HepG2 (cell line): ENCODE data around the gene CCT7. TPM values are rescaled to one million over a fixed set of nuclear protein-coding genes. Genes with fewer than 3 reads are reported as not detected.

Experiments
- HOXA9 ChIP-seq: sonication (generic); formaldehyde crosslinking; IDR thresholded peaks from 2 replicates; pipeline ENCODE4 v1.8.1; 2022; ENCODE audit warnings: missing genetic modification reagents, mild to moderate bottlenecking, moderate library complexity, borderline replicate concordance
- LRRFIP1 ChIP-seq: sonication (generic); formaldehyde crosslinking; conservative IDR thresholded peaks from 2 replicates; pipeline ENCODE4 v1.4.0; 2020; ENCODE audit warnings: missing genetic modification reagents
- NFRKB ChIP-seq: fragments of 450-650 bp; IDR thresholded peaks from 2 replicates; pipeline ENCODE4 v1.6.1; 2017
- NPAS2 ChIP-seq: sonication (generic); formaldehyde crosslinking; IDR thresholded peaks from 2 replicates; pipeline ENCODE4 v1.8.0; 2022; ENCODE audit warnings: mild to moderate bottlenecking, missing genetic modification reagents, borderline replicate concordance
- NR2F2 ChIP-seq: IDR thresholded peaks from 2 replicates; pipeline ENCODE4 v1.6.1; 2012; ENCODE audit warnings: low read depth, inconsistent platforms, borderline replicate concordance
- PAWR ChIP-seq: sonication (generic); formaldehyde crosslinking; IDR thresholded peaks from 2 replicates; pipeline ENCODE4 v1.4.0; 2020; ENCODE audit warnings: missing genetic modification reagents, mild to moderate bottlenecking, borderline replicate concordance
- POLR2AphosphoS5 ChIP-seq: IDR thresholded peaks from 2 replicates; pipeline ENCODE4 v1.6.1; 2012; ENCODE audit warnings: low read depth, low read length
- SALL2 ChIP-seq: sonication (generic); formaldehyde crosslinking; IDR thresholded peaks from 2 replicates; pipeline ENCODE4 v1.8.1; 2023; ENCODE audit warnings: mild to moderate bottlenecking, missing genetic modification reagents, inconsistent platforms
- SSRP1 ChIP-seq: IDR thresholded peaks from 2 replicates; pipeline ENCODE4 v1.6.1; 2016; ENCODE audit warnings: control low read depth
- TBL1XR1 ChIP-seq: fragments of 150-350 bp; IDR thresholded peaks from 2 replicates; pipeline ENCODE4 v1.6.1; 2014; ENCODE audit warnings: borderline replicate concordance, low read length; ENCODE audit not compliant: partially characterized antibody
- ZBTB38 ChIP-seq: sonication (generic); formaldehyde crosslinking; IDR thresholded peaks from 2 replicates; pipeline ENCODE4 v1.5.1; 2020; ENCODE audit warnings: mild to moderate bottlenecking, missing genetic modification reagents
- ZBTB44 ChIP-seq: sonication (generic); formaldehyde crosslinking; IDR thresholded peaks from 2 replicates; pipeline ENCODE4 v1.4.0; 2020; ENCODE audit warnings: missing genetic modification reagents
- ZFAT ChIP-seq: sonication (generic); formaldehyde crosslinking; conservative IDR thresholded peaks from 2 replicates; pipeline ENCODE4 v1.8.1; 2023; ENCODE audit warnings: missing genetic modification reagents, inconsistent platforms
- ZKSCAN1 ChIP-seq: fragments of 150-350 bp; IDR thresholded peaks from 2 replicates; pipeline ENCODE4 v1.6.1; 2014; ENCODE audit warnings: low read length
- ZNF12 ChIP-seq: sonication (generic); formaldehyde crosslinking; IDR thresholded peaks from 2 replicates; pipeline ENCODE4 v1.5.0; 2020; ENCODE audit warnings: missing genetic modification reagents
- ZNF138 ChIP-seq: sonication (generic); formaldehyde crosslinking; IDR thresholded peaks from 2 replicates; pipeline ENCODE4 v1.5.0; 2020; ENCODE audit warnings: mild to moderate bottlenecking, low read depth, missing genetic modification reagents
- ZNF274 ChIP-seq: sonication (generic); formaldehyde crosslinking; IDR thresholded peaks from 2 replicates; pipeline ENCODE4 v1.5.1; 2020; ENCODE audit warnings: mild to moderate bottlenecking, missing genetic modification reagents
- ZSCAN12 ChIP-seq: sonication (generic); formaldehyde crosslinking; IDR thresholded peaks from 2 replicates; pipeline ENCODE4 v1.9.0; 2021; ENCODE audit warnings: mild to moderate bottlenecking, missing genetic modification reagents
- polyA plus RNA-seq, 8 experiments: library from polyadenylated mRNA; depleted of rRNA in 3 of 8; stranded (reverse) in 7 of 8; unstranded in 1 of 8; fragments of >200 nt; fragmentation: Illumina TruSeq in 4 of 8; extraction: Trizol in 4 of 8; gene quantifications; 2 replicates each; pipeline versions ENCODE4 v1.2.1 to v1.2.3, GENCODE V29; 2011 to 2016; ENCODE audit warnings: low read depth in 4 of 8, missing spikeins in 1 of 8, mixed read lengths in 1 of 8; ENCODE audit not compliant: insufficient read depth in 1 of 8
- total RNA-seq, 5 experiments: library from RNA; depleted of rRNA; stranded (reverse); fragments of >200 nt; fragmentation: Illumina TruSeq; extraction: Trizol; gene quantifications; 2 replicates each; pipeline ENCODE4 v1.2.3, GENCODE V29; 2016; ENCODE audit warnings: low read depth in 1 of 5
- TF ChIP-seq, protein P1 (sequence below): sonication (generic); formaldehyde crosslinking; IDR thresholded peaks from 2 replicates; pipeline ENCODE4 v1.4.0; 2020; ENCODE audit warnings: missing genetic modification reagents, borderline replicate concordance
- TF ChIP-seq, protein P2 (sequence below): IDR thresholded peaks from 2 replicates; pipeline ENCODE4 v1.6.1; 2016; ENCODE audit warnings: low read depth, control low read depth
- TF ChIP-seq, protein P3 (sequence below): IDR thresholded peaks from 2 replicates; pipeline ENCODE4 v1.6.1; 2018; ENCODE audit warnings: missing genetic modification reagents
- TF ChIP-seq, protein P4 (sequence below): sonication (generic); formaldehyde crosslinking; IDR thresholded peaks from 2 replicates; pipeline ENCODE4 v1.5.0; 2020; ENCODE audit warnings: missing genetic modification reagents, mild to moderate bottlenecking, borderline replicate concordance

The CCT7 gene
- total and polyA plus RNA-seq, 2 of the 13 experiments (the other 11 are each of a cell fraction or from before 2014, with no cell fraction given) = 347 to 517 TPM

DNA sequence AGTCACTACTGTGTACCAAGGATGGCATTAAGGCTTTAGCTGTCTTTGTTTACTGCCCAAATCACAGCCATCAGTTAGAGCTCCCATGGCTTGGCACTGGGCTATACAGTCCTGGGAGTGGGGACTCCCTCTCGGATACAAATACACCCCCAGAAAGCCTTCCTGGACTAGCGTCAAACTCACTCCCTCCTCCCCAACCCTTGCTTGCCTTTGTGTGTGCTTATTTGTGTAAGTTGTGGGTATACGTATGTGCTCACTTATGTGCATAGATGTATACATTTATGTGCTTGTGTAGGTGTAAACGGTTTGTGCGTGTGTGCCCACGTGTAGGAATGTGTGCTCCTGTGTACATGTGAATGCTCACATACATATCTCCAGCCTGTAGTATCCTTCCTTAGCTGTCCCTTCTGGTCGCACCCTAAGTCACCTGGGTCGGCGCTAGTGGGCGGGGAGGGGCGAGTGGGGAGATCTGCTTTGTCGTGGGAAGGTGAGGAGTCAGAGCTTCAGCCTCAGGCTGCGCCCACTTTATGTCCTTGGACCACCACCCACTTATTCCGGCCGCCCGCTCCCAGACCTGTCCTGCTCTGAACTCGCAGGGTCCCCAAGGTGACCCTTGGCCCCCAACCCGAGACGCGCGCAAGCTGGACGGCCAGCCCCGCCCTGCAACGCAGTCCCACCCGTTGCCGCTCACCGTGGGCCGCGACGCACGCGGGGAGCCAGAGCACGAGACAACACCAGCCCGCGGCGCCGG is 1.5 kb upstream of the CCT7 start (continued):
- TF ChIP-seq, protein P1, sequence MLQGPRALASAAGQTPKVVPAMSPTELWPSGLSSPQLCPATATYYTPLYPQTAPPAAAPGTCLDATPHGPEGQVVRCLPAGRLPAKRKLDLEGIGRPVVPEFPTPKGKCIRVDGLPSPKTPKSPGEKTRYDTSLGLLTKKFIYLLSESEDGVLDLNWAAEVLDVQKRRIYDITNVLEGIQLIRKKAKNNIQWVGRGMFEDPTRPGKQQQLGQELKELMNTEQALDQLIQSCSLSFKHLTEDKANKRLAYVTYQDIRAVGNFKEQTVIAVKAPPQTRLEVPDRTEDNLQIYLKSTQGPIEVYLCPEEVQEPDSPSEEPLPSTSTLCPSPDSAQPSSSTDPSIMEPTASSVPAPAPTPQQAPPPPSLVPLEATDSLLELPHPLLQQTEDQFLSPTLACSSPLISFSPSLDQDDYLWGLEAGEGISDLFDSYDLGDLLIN (CRISPR knock-in tag) = no peak
- TF ChIP-seq, protein P2, sequence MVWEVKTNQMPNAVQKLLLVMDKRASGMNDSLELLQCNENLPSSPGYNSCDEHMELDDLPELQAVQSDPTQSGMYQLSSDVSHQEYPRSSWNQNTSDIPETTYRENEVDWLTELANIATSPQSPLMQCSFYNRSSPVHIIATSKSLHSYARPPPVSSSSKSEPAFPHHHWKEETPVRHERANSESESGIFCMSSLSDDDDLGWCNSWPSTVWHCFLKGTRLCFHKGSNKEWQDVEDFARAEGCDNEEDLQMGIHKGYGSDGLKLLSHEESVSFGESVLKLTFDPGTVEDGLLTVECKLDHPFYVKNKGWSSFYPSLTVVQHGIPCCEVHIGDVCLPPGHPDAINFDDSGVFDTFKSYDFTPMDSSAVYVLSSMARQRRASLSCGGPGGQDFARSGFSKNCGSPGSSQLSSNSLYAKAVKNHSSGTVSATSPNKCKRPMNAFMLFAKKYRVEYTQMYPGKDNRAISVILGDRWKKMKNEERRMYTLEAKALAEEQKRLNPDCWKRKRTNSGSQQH (CRISPR knock-in tag) = no peak
- TF ChIP-seq, protein P3, sequence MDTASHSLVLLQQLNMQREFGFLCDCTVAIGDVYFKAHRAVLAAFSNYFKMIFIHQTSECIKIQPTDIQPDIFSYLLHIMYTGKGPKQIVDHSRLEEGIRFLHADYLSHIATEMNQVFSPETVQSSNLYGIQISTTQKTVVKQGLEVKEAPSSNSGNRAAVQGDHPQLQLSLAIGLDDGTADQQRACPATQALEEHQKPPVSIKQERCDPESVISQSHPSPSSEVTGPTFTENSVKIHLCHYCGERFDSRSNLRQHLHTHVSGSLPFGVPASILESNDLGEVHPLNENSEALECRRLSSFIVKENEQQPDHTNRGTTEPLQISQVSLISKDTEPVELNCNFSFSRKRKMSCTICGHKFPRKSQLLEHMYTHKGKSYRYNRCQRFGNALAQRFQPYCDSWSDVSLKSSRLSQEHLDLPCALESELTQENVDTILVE (CRISPR knock-in tag) = no peak
- TF ChIP-seq ZNF138 (CRISPR knock-in tag) (no peak), ZBTB38 (CRISPR knock-in tag) (0 out of 2 replicates have a peak, but pooled peaks have one; percentile 8), ZSCAN12 (CRISPR knock-in tag) (no peak), ZNF12 (CRISPR knock-in tag) (no peak), HOXA9 (peak; percentile 21; the same call in 1 of the 2 replicates), ZKSCAN1 (no peak), LRRFIP1 (CRISPR knock-in tag) (no peak), NR2F2 (no peak), SALL2 (CRISPR knock-in tag) (no peak), NPAS2 (CRISPR knock-in tag) (no peak), POLR2AphosphoS5 (no peak), NFRKB (no peak), TBL1XR1 (no peak), ZNF274 (CRISPR knock-in tag) (no peak), ZBTB44 (no peak), ZFAT (CRISPR knock-in tag) (no peak), SSRP1 (CRISPR knock-in tag) (no peak), PAWR (CRISPR knock-in tag) (0 out of 2 replicates have a peak, but pooled peaks have one; percentile 53)
- TF ChIP-seq, protein P4, sequence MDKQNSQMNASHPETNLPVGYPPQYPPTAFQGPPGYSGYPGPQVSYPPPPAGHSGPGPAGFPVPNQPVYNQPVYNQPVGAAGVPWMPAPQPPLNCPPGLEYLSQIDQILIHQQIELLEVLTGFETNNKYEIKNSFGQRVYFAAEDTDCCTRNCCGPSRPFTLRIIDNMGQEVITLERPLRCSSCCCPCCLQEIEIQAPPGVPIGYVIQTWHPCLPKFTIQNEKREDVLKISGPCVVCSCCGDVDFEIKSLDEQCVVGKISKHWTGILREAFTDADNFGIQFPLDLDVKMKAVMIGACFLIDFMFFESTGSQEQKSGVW (CRISPR knock-in tag) = no peak
